HL-60 (cell line): ENCODE data around the gene ABCC8.

Experiments
- DNase-seq, 2 experiments: peaks; one replicate each; pipeline ENCODE4 v3.0.0-alpha.2; 2010 to 2020; ENCODE audit warnings: low read depth in 1 of 2, low spot score in 1 of 2
- H3K27ac ChIP-seq: fragments of 250-450 bp; sonication (Bioruptor Pico); replicated peaks from 2 replicates; pipeline ENCODE4 v1.5.1; 2020; ENCODE audit warnings: mild to moderate bottlenecking, moderate library complexity
- H3K27me3 ChIP-seq: fragments of 250-450 bp; sonication (Bioruptor Pico); 2 replicates; pipeline ENCODE4 v1.5.1; 2021; ENCODE audit warnings: mild to moderate bottlenecking, moderate library complexity; ENCODE audit not compliant: insufficient read depth, poor library complexity, severe bottlenecking
- H3K4me3 ChIP-seq: replicated peaks from 2 replicates; pipeline ENCODE4 v1.5.1; 2011; ENCODE audit warnings: mild to moderate bottlenecking, control low read depth, low read length; ENCODE audit not compliant: insufficient read depth
- GABPA ChIP-seq: IDR thresholded peaks from 2 replicates; pipeline ENCODE4 v1.6.1; 2012; ENCODE audit warnings: low read depth
- POLR2AphosphoS5 ChIP-seq: IDR thresholded peaks from 2 replicates; pipeline ENCODE4 v1.6.1; 2012; ENCODE audit warnings: low read depth
- SPI1 ChIP-seq: IDR thresholded peaks from 2 replicates; pipeline ENCODE4 v1.6.1; 2012; ENCODE audit warnings: low read depth, mild to moderate bottlenecking, borderline replicate concordance
- TF ChIP-seq, protein P1 (sequence below): IDR thresholded peaks from one replicate; pipeline ENCODE4 v1.5.1; 2011; ENCODE audit warnings: low read length, control low read depth, inconsistent platforms; ENCODE audit not compliant: insufficient read depth
- TF ChIP-seq, protein P2 (sequence below): IDR thresholded peaks from 2 replicates; pipeline ENCODE4 v1.6.1; 2012; ENCODE audit warnings: low read depth; ENCODE audit not compliant: insufficient replicate concordance

The ABCC8 gene

DNA sequence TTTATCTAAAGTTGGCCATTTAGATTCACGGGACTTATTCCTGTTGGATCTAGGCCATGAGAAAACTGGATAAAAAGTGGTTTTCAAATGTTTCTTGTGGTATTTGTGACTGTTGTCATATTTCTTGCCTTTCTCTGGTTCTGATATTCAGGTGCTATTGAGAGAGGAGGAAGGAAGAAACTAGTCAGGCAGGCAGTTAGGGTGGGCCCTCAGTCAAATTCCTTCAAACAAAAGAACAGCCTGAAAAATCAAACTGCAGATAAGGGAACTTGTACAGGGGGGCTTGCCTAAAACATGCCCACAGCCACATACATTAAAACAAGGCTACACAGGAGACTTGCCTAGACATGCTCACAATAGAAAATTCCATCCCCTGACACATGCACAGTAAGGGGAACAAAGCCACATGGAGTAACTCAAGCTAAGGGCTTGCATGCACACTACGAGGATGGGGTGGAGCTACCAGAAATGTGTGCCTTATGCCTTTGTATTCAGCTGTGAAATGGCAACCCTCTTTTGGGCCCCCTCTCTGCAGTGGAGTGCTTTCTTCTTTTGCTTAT is 106.9 kb downstream of the ABCC8 start:
- no peaks in the 10 kb centered on the region for H3K27me3 ChIP-seq
- DNase-seq, result no peak
- H3K27ac ChIP-seq, result no peak overlapping the region
- TF ChIP-seq SPI1, result no peak
- no peak for TF ChIP-seq POLR2AphosphoS5
- TF ChIP-seq GABPA, result no peak
- TF ChIP-seq, protein P1, sequence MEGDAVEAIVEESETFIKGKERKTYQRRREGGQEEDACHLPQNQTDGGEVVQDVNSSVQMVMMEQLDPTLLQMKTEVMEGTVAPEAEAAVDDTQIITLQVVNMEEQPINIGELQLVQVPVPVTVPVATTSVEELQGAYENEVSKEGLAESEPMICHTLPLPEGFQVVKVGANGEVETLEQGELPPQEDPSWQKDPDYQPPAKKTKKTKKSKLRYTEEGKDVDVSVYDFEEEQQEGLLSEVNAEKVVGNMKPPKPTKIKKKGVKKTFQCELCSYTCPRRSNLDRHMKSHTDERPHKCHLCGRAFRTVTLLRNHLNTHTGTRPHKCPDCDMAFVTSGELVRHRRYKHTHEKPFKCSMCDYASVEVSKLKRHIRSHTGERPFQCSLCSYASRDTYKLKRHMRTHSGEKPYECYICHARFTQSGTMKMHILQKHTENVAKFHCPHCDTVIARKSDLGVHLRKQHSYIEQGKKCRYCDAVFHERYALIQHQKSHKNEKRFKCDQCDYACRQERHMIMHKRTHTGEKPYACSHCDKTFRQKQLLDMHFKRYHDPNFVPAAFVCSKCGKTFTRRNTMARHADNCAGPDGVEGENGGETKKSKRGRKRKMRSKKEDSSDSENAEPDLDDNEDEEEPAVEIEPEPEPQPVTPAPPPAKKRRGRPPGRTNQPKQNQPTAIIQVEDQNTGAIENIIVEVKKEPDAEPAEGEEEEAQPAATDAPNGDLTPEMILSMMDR, result no peak
- TF ChIP-seq, protein P2, sequence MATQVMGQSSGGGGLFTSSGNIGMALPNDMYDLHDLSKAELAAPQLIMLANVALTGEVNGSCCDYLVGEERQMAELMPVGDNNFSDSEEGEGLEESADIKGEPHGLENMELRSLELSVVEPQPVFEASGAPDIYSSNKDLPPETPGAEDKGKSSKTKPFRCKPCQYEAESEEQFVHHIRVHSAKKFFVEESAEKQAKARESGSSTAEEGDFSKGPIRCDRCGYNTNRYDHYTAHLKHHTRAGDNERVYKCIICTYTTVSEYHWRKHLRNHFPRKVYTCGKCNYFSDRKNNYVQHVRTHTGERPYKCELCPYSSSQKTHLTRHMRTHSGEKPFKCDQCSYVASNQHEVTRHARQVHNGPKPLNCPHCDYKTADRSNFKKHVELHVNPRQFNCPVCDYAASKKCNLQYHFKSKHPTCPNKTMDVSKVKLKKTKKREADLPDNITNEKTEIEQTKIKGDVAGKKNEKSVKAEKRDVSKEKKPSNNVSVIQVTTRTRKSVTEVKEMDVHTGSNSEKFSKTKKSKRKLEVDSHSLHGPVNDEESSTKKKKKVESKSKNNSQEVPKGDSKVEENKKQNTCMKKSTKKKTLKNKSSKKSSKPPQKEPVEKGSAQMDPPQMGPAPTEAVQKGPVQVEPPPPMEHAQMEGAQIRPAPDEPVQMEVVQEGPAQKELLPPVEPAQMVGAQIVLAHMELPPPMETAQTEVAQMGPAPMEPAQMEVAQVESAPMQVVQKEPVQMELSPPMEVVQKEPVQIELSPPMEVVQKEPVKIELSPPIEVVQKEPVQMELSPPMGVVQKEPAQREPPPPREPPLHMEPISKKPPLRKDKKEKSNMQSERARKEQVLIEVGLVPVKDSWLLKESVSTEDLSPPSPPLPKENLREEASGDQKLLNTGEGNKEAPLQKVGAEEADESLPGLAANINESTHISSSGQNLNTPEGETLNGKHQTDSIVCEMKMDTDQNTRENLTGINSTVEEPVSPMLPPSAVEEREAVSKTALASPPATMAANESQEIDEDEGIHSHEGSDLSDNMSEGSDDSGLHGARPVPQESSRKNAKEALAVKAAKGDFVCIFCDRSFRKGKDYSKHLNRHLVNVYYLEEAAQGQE, result no peak
- H3K4me3 ChIP-seq, result no peak overlapping the region

DNA sequence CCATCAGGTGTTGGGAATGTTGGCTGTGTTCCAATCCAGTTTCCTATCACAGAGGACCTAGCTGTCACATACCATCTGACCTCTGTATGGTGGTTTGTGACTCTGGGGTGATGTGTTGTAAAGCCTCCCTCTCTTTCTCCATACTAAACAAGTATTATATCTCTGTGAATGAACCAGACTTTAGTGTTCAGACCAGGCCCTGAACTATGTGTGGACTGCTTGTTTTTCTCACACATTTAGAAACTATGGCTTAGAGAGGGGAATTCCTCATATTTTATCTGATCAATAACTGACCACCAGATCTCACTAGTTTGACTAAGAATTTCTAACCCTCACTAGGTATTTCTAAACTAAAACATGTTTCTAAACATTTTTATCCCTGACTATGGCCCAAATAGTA is 107.6 kb downstream of the ABCC8 start:
- Histone ChIP-seq H3K4me3 (no peak overlapping the region), H3K27ac (no peak overlapping the region), H3K27me3 (no peaks in the 10 kb centered on the region)
- TF ChIP-seq, protein P2, result no peak
- TF ChIP-seq SPI1 (no peak), POLR2AphosphoS5 (no peak), GABPA (no peak)
- TF ChIP-seq, protein P1, result no peak
- DNase-seq, result no peak

DNA sequence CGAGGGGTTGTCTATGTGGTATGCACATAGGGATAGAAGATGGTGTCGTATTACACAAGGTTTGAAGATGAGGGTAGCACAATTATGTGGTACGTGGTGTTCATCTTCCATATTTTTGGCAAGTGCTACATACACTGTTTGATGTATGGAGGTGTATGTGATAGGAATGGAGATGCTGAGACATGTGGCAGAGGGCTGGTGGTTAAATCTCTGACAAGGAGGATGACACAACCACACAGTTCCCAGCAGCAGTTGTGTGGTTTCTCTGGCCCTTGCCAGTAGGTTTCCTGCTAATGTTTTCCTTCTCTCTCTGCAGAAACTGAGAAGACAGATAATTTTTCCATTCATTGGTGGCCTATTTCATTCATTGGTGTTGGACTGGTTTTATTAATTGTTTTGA is 108.1 kb downstream of the ABCC8 start:
- DNase-seq, result no peak
- no peak overlapping the region for H3K27ac ChIP-seq
- H3K27me3 ChIP-seq, result no peaks in the 10 kb centered on the region
- no peak overlapping the region for H3K4me3 ChIP-seq
- TF ChIP-seq POLR2AphosphoS5, result no peak

DNA sequence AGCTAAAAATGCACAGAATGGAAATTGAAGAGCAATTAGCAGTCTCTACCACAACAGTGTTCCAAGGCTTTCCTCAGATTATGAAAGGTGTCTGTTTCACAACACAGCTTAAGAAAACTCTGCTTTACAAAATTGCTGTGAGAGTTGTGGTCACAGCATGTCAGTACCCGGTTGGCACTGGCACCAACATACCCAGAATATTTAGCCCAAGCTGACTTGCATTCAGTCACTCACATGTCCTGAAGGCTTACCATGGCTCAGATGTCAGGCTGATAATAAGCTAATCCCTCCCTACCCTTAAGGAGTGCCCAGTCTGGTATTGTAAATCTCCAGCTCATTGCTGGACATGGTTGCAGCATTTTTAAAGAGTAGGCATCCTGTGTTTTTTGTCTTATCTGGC is 110.2 kb downstream of the ABCC8 start:
- no peaks in the 10 kb centered on the region for H3K27me3 ChIP-seq
- DNase-seq, result peak in 1 of 2 experiments; percentile 71
- TF ChIP-seq, protein P2, result no peak
- no peak for TF ChIP-seq POLR2AphosphoS5
- no peak for TF ChIP-seq GABPA
- TF ChIP-seq, protein P1, result no peak
- TF ChIP-seq SPI1, result no peak
- H3K27ac ChIP-seq, result peak overlapping the region; percentile 14
- H3K4me3 ChIP-seq, result no peak overlapping the region
